ENCODE data around the gene RPLP2. TPM values are rescaled to one million over a fixed set of nuclear protein-coding genes. Genes with fewer than 3 reads are reported as not detected.

Gene RPLP2
- total RNA-seq, 2 donors from 2014 or later: 170 to 221 TPM

GRCh38 chr11:788953-789940 lies 20.5 kb upstream of the RPLP2 start:
- no peak for TF ChIP-seq CTCF (IDR thresholded peaks at IDR 0.05)
- DNase-seq (ENCODE audit: low spot score) (no peak), ATAC-seq (ENCODE audit: insufficient number of reproducible peaks, low FRiP score, low read depth) (no peak)
- Histone ChIP-seq H3K36me3 (no peaks in the 10 kb centered on the region), H3K4me3 (no peak overlapping the region), H3K27me3 (replicated peaks; ENCODE audit: insufficient read depth) (peaks cover 8% of the 10 kb centered on the region), H3K27ac (no peak overlapping the region), H3K9me3 (no peaks in the 10 kb centered on the region), H3K4me1 (ENCODE audit: control insufficient read depth in 1 of 2, low read depth in 2 of 2) (no peaks in the 10 kb centered on the region)

GRCh38 chr11:789943-790342 lies 19.8 kb upstream of the RPLP2 start, which contains the start of gene CEND1:
CEND1 (minus strand) TSS chr11:790090; CDS start chr11:788576, 1,514 bp downstream.
- peaks cover 8% of the 10 kb centered on the region for H3K27me3 ChIP-seq (replicated peaks; ENCODE audit: insufficient read depth)
- no peak for TF ChIP-seq CTCF (IDR thresholded peaks at IDR 0.05)
- no peak within 1 kb of the TSS for H3K4me3 ChIP-seq
- ATAC-seq (ENCODE audit: insufficient number of reproducible peaks, low FRiP score, low read depth) (no peak), DNase-seq (ENCODE audit: low spot score) (no peak)
- no peaks in the 10 kb centered on the region for H3K9me3 ChIP-seq
- no peaks in the 10 kb centered on the region for H3K36me3 ChIP-seq
- H3K4me1 ChIP-seq (ENCODE audit: control insufficient read depth in 1 of 2, low read depth in 2 of 2): peaks cover 0 to 4% of the 10 kb centered on the region in 2 donors
- no peak within 1 kb of the TSS for H3K27ac ChIP-seq

GRCh38 chr11:790721-791564 lies 18.8 kb upstream of the RPLP2 start:
- Histone ChIP-seq H3K27ac (no peak overlapping the region), H3K27me3 (replicated peaks; ENCODE audit: insufficient read depth) (peaks cover 8% of the 10 kb centered on the region), H3K4me3 (no peak overlapping the region), H3K4me1 (ENCODE audit: control insufficient read depth in 1 of 2, low read depth in 2 of 2) (peaks cover 3 to 14% of the 10 kb centered on the region in 2 donors), H3K9me3 (no peaks in the 10 kb centered on the region), H3K36me3 (no peaks in the 10 kb centered on the region)
- no peak for TF ChIP-seq CTCF (IDR thresholded peaks at IDR 0.05)
- no peak for ATAC-seq (ENCODE audit: insufficient number of reproducible peaks, low FRiP score, low read depth)
- DNase-seq (ENCODE audit: low spot score): no peak

GRCh38 chr11:791658-792534 lies 17.9 kb upstream of the RPLP2 start:
- no peaks in the 10 kb centered on the region for H3K9me3 ChIP-seq
- DNase-seq (ENCODE audit: low spot score) (no peak), ATAC-seq (ENCODE audit: insufficient number of reproducible peaks, low FRiP score, low read depth) (no peak)
- no peak for TF ChIP-seq CTCF (IDR thresholded peaks at IDR 0.05)
- no peaks in the 10 kb centered on the region for H3K36me3 ChIP-seq
- H3K27ac ChIP-seq: no peak overlapping the region
- no peak overlapping the region for H3K4me3 ChIP-seq
- peaks cover 9 to 21% of the 10 kb centered on the region in 2 donors for H3K4me1 ChIP-seq (ENCODE audit: control insufficient read depth in 1 of 2, low read depth in 2 of 2)
- H3K27me3 ChIP-seq (replicated peaks; ENCODE audit: insufficient read depth): peaks cover 8% of the 10 kb centered on the region

Data from thoracic aorta (tissue), 2 donors.